ENCODE results near the gene ADAM19. TPM values are rescaled to one million over a fixed set of nuclear protein-coding genes. Genes with fewer than 3 reads are reported as not detected.

Gene ADAM19
- polyA plus RNA-seq, 3 donors from 2014 or later: 0.03 to 0.10 TPM; not detected in 1

GRCh38 chr5:157603333-157604190 lies 28.0 kb upstream of the ADAM19 start:
- peaks cover 0 to 2% (median 0%) of the 10 kb centered on the region in 3 donors for H3K27me3 Mint-ChIP-seq (ENCODE audit: low read depth in 3 of 3)
- DNase-seq: peak in 1 of 3 donors; percentile 43
- H3K36me3 Mint-ChIP-seq: no peaks in the 10 kb centered on the region
- peaks cover 32 to 48% of the 10 kb centered on the region in 2 donors for H3K4me1 Mint-ChIP-seq
- H3K27ac Mint-ChIP-seq: peak overlapping the region in 4 of 6 donors; percentile 26 to 82 (median 70)
- peak overlapping the region in 1 of 5 donors; percentile 74 for H3K4me3 Mint-ChIP-seq
- no peaks in the 10 kb centered on the region for H3K9me3 Mint-ChIP-seq

GRCh38 chr5:157602505-157602904 lies 26.9 kb upstream of the ADAM19 start:
- H3K4me1 Mint-ChIP-seq: peaks cover 25 to 48% of the 10 kb centered on the region in 2 donors
- no peaks in the 10 kb centered on the region for H3K36me3 Mint-ChIP-seq
- H3K27me3 Mint-ChIP-seq (ENCODE audit: low read depth in 3 of 3): no peaks in the 10 kb centered on the region
- peak overlapping the region in 3 of 6 donors; percentile 54 to 71 (median 66) for H3K27ac Mint-ChIP-seq
- no peaks in the 10 kb centered on the region for H3K9me3 Mint-ChIP-seq
- DNase-seq: no peak
- peak overlapping the region in 1 of 5 donors; percentile 57 for H3K4me3 Mint-ChIP-seq

GRCh38 chr5:157600252-157600651 lies 24.7 kb upstream of the ADAM19 start:
- Mint-ChIP-seq H3K4me3 (no peak overlapping the region), H3K4me1 (peaks cover 29 to 61% of the 10 kb centered on the region in 2 donors), H3K27ac (peak overlapping the region in 1 of 6 donors; percentile 71)

GRCh38 chr5:157599565-157599964 lies 24.0 kb upstream of the ADAM19 start:
- Mint-ChIP-seq H3K36me3 (no peaks in the 10 kb centered on the region), H3K9me3 (no peaks in the 10 kb centered on the region), H3K27me3 (ENCODE audit: low read depth in 3 of 3) (no peaks in the 10 kb centered on the region), H3K27ac (no peak overlapping the region), H3K4me1 (peaks cover 29 to 68% of the 10 kb centered on the region in 2 donors), H3K4me3 (no peak overlapping the region)
- DNase-seq: no peak

More at GRCh38 chr5:157600252-157600651, 24.7 kb upstream of the ADAM19 start:
- H3K36me3 Mint-ChIP-seq: no peaks in the 10 kb centered on the region
- H3K9me3 Mint-ChIP-seq: no peaks in the 10 kb centered on the region
- H3K27me3 Mint-ChIP-seq (ENCODE audit: low read depth in 3 of 3): no peaks in the 10 kb centered on the region
- DNase-seq: no peak

GRCh38 chr5:157598350-157598936 lies 22.9 kb upstream of the ADAM19 start:
- peaks cover 0 to under 1% (median 0%) of the 10 kb centered on the region in 3 donors for H3K27me3 Mint-ChIP-seq (ENCODE audit: low read depth in 3 of 3)
- no peak for DNase-seq
- no peaks in the 10 kb centered on the region for H3K36me3 Mint-ChIP-seq
- H3K27ac Mint-ChIP-seq: peak overlapping the region in 1 of 6 donors; percentile 7
- H3K9me3 Mint-ChIP-seq: no peaks in the 10 kb centered on the region
- peaks cover 25 to 63% of the 10 kb centered on the region in 2 donors for H3K4me1 Mint-ChIP-seq
- H3K4me3 Mint-ChIP-seq: peak overlapping the region in 1 of 5 donors; percentile 1

DNA sequence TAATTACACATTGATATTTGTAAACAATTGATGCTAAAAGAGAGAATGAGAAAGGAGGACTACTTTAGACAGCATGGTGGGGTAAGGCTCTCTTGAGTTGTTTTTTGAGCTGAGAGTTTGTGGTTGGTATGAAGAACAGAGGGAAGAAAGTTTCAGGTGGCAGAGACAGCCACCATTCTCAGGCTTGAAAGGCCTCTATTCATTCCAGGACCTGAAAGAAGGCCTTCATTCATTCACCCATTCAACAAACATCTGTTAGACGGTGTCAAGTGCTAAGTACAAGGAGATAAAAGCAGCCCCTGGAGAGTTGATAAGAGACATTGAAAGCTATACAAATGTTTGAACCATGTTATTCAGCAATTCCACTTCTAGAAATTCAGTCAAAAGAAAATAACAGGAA lies 21.7 kb upstream of the ADAM19 start:
- no peak for DNase-seq
- H3K9me3 Mint-ChIP-seq: no peaks in the 10 kb centered on the region
- no peaks in the 10 kb centered on the region for H3K36me3 Mint-ChIP-seq
- H3K27ac Mint-ChIP-seq: peak overlapping the region in 2 of 6 donors; percentile 40 to 43
- H3K4me1 Mint-ChIP-seq: peaks cover 20 to 57% of the 10 kb centered on the region in 2 donors
- H3K27me3 Mint-ChIP-seq (ENCODE audit: low read depth in 3 of 3): peaks cover 0 to 2% (median 0%) of the 10 kb centered on the region in 3 donors
- peak overlapping the region in 2 of 5 donors; percentile 11 to 33 for H3K4me3 Mint-ChIP-seq

GRCh38 chr5:157596487-157596886 lies 20.9 kb upstream of the ADAM19 start:
- peak in 1 of 3 donors; percentile 25 for DNase-seq
- Mint-ChIP-seq H3K9me3 (no peaks in the 10 kb centered on the region), H3K27me3 (ENCODE audit: low read depth in 3 of 3) (peaks cover 0 to 2% (median 0%) of the 10 kb centered on the region in 3 donors), H3K36me3 (no peaks in the 10 kb centered on the region), H3K27ac (peak overlapping the region in 4 of 6 donors; percentile 42 to 62 (median 52)), H3K4me1 (peaks cover 19 to 56% of the 10 kb centered on the region in 2 donors), H3K4me3 (peak overlapping the region in 2 of 5 donors; percentile 30 to 60)

- peak overlapping the region in 1 of 6 donors; percentile 1 for H3K27ac Mint-ChIP-seq
- H3K36me3 Mint-ChIP-seq: no peaks in the 10 kb centered on the region
- peaks cover 19 to 56% of the 10 kb centered on the region in 2 donors for H3K4me1 Mint-ChIP-seq
- no peaks in the 10 kb centered on the region for H3K9me3 Mint-ChIP-seq
- peaks cover 0 to 2% (median 0%) of the 10 kb centered on the region in 3 donors for H3K27me3 Mint-ChIP-seq (ENCODE audit: low read depth in 3 of 3)
- DNase-seq: no peak
- peak overlapping the region in 1 of 5 donors; percentile 11 for H3K4me3 Mint-ChIP-seq
Observed at GRCh38 chr5:157594675-157595459, 19.3 kb upstream of the ADAM19 start.

- peaks cover 0 to 2% (median 0%) of the 10 kb centered on the region in 3 donors for H3K27me3 Mint-ChIP-seq (ENCODE audit: low read depth in 3 of 3)
- H3K4me3 Mint-ChIP-seq: no peak overlapping the region
- peaks cover 19 to 54% of the 10 kb centered on the region in 2 donors for H3K4me1 Mint-ChIP-seq
- H3K36me3 Mint-ChIP-seq: no peaks in the 10 kb centered on the region
- DNase-seq: no peak
- no peaks in the 10 kb centered on the region for H3K9me3 Mint-ChIP-seq
- H3K27ac Mint-ChIP-seq: no peak overlapping the region
Observed at GRCh38 chr5:157594257-157594656, 18.7 kb upstream of the ADAM19 start.

DNA sequence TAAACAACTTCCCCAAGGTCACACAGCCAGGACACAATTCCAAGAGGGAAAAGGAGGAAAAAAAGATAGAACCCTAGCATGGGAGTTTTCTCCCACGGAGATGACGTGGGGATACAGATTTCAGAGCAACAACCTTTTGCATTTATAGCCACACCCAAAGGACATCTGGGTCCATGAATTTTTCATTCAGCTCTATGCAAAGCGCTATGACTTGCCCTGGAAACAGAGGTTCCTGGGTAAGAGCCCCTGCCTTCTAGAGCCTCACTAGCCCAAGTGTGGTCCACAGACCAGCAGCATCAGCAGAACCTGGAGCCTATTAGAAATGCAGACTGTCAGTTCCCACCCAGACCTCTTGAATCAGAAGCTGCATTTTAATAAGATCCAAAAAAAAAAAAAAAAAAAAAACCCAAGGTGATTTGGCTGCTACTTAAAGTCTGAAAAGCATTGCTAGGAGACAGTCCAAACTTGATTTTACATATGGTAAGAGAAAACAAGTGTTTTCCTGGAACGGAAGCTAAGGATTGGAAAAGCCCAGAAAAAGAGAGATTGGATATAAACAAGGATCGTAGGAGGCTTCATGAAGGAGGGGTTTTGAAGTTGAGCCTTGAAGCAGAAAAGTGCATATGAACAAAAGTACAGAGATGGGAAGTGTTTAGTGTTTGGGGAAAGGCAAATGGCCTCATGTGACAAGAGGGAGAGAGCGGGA lies 17.6 kb upstream of the ADAM19 start:
- Mint-ChIP-seq H3K4me1 (peaks cover 14 to 44% of the 10 kb centered on the region in 2 donors), H3K9me3 (no peaks in the 10 kb centered on the region)

GRCh38 chr5:157592594-157592993 lies 17.0 kb upstream of the ADAM19 start:
- Mint-ChIP-seq H3K27ac (peak overlapping the region in 1 of 6 donors; percentile 8), H3K4me1 (peaks cover 14 to 38% of the 10 kb centered on the region in 2 donors), H3K4me3 (peak overlapping the region in 1 of 5 donors; percentile 20), H3K36me3 (no peaks in the 10 kb centered on the region), H3K9me3 (no peaks in the 10 kb centered on the region), H3K27me3 (ENCODE audit: low read depth in 3 of 3) (peaks cover 0 to 2% (median 0%) of the 10 kb centered on the region in 3 donors)
- DNase-seq: no peak

More for the DNA sequence above, 17.6 kb upstream of the ADAM19 start:
- Mint-ChIP-seq H3K4me3 (no peak overlapping the region), H3K27me3 (ENCODE audit: low read depth in 3 of 3) (peaks cover 0 to 2% (median 0%) of the 10 kb centered on the region in 3 donors), H3K36me3 (no peaks in the 10 kb centered on the region), H3K27ac (no peak overlapping the region)
- DNase-seq: no peak

GRCh38 chr5:157590478-157590877 lies 14.9 kb upstream of the ADAM19 start:
- peaks cover 0 to 2% (median 0%) of the 10 kb centered on the region in 3 donors for H3K27me3 Mint-ChIP-seq (ENCODE audit: low read depth in 3 of 3)
- H3K9me3 Mint-ChIP-seq: no peaks in the 10 kb centered on the region
- DNase-seq: no peak
- peaks cover 2 to 17% of the 10 kb centered on the region in 2 donors for H3K4me1 Mint-ChIP-seq
- no peak overlapping the region for H3K27ac Mint-ChIP-seq
- H3K4me3 Mint-ChIP-seq: no peak overlapping the region
- H3K36me3 Mint-ChIP-seq: no peaks in the 10 kb centered on the region

DNA sequence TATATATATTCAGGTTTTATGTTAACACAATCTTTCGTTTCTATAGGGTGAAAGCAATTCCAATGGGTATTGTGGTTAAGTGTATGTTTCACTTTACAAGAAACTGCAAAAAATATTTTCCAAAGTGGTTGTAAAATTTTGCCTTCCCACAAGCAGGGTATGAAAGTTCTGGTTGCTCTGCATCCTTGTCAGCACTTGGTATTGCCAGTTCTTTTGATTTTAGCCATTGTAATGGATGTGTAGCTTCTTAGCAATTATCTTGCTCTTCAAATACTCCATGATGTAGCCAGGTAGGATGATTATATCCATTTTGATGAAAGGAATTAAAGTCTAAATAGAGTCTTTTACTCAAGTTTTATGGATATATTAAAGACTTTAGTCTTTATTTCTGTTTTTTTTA lies 9.1 kb upstream of the ADAM19 start:
- Mint-ChIP-seq H3K4me1 (no peaks in the 10 kb centered on the region), H3K9me3 (no peaks in the 10 kb centered on the region), H3K4me3 (no peak overlapping the region), H3K27me3 (ENCODE audit: low read depth in 3 of 3) (no peaks in the 10 kb centered on the region), H3K36me3 (no peaks in the 10 kb centered on the region), H3K27ac (no peak overlapping the region)
- no peak for DNase-seq
